ENCODE data around the gene DCD. TPM values are rescaled to one million over a fixed set of nuclear protein-coding genes. Genes with fewer than 3 reads are reported as not detected.
"Not testable (repeated sequence)": the region's sequence is repeated elsewhere in the genome, so short reads cannot be mapped to it uniquely, and the experiment has no call there.

The DCD gene
- total RNA-seq, 4 donors from 2014 or later, result not detected

- peaks cover 0 to 3% of the 10 kb centered on the region in 2 donors for H3K27me3 ChIP-seq
- H3K4me1 ChIP-seq, result no peaks in the 10 kb centered on the region
- TF ChIP-seq CTCF (IDR thresholded peaks at IDR 0.05), result no peak
- no peak for DNase-seq
- H3K27ac ChIP-seq, result no peak overlapping the region
- no peaks in the 10 kb centered on the region for H3K36me3 ChIP-seq
- H3K4me3 ChIP-seq, result no peak overlapping the region
- no peaks in the 10 kb centered on the region for H3K9me3 ChIP-seq
These were observed 19.8 kb upstream of the DCD start for GRCh38 chr12:54667945-54668344.

DNA sequence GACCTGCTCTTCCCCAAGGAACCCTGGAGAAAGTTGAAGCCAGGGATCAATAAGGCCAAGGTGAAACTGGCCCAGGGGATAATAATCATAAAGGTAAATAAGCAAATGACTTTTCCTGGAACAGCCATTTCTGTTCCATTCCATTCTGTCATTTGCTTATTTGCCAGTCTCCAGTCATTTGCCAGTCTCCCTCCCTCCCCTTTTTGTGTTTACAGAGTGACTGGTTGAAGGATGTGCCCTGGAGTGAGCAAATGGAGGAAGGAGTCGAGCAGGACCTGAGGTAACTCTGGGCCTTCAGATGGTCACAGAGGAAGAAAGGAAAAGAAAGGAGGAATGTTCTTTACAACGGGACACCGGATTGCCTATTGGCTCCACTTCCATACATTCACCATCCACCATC lies 17.8 kb upstream of the DCD start:
- Histone ChIP-seq H3K36me3 (no peaks in the 10 kb centered on the region), H3K27me3 (no peaks in the 10 kb centered on the region), H3K27ac (no peak overlapping the region), H3K9me3 (no peaks in the 10 kb centered on the region), H3K4me3 (no peak overlapping the region), H3K4me1 (no peaks in the 10 kb centered on the region)
- TF ChIP-seq CTCF (IDR thresholded peaks at IDR 0.05), result no peak
- no peak for TF ChIP-seq POLR2A (IDR thresholded peaks at IDR 0.05)
- DNase-seq, result no peak

DNA sequence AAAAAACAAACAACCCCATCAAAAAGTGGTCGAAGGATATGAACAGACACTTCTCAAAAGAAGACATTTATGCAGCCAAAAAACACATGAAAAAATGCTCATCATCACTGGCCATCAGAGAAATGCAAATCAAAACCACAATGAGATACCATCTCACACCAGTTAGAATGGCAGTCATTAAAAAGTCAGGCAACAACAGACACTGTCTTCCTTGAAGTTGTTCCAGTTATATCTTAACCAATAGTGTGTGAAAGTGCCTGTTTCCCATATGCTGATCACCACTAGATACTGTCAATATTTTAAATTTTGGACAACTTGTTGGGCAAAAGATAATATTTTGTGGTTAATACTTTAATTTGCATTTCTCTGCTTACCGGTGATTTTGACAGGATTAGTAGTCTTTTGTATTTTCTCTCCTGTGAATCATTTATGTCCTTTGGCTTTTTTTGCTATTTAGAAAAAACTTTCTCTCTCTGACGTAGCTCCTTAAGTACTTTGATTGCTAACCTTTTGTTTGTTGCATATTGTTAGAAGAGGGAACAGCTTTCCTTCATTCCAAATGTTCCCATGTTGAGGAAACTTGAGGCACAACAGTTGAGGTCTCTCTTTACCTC lies 17.0 kb upstream of the DCD start:
- H3K4me1 ChIP-seq, H3K36me3 ChIP-seq, H3K27me3 ChIP-seq, H3K9me3 ChIP-seq, H3K4me3 ChIP-seq, DNase-seq, H3K27ac ChIP-seq: not testable (repeated sequence)

DNA sequence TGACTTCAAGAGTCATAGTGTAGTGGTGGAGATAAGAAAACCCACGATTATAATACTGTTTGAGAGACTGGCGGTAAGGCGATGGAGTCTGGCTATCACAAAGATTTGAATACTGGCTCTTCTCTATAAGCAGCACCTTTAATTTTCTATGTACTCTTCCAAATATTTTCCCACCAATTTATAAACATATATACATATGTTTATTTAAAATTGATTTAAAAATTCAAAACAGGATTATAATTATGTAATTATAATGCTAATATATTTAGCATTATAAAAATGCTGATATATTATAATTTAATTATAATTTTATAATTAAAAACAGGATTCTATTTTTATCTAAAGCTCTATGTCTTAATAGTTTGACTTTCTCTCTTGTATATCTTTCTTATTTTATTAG lies 15.4 kb upstream of the DCD start:
- no peak for TF ChIP-seq CTCF (IDR thresholded peaks at IDR 0.05)
- no peak for TF ChIP-seq POLR2A (IDR thresholded peaks at IDR 0.05)
- Histone ChIP-seq H3K27me3 (no peaks in the 10 kb centered on the region), H3K9me3 (no peaks in the 10 kb centered on the region), H3K27ac (no peak overlapping the region), H3K36me3 (no peaks in the 10 kb centered on the region), H3K4me3 (no peak overlapping the region), H3K4me1 (no peaks in the 10 kb centered on the region)
- no peak for DNase-seq

- no peak for TF ChIP-seq POLR2A (IDR thresholded peaks at IDR 0.05)
- TF ChIP-seq CTCF (IDR thresholded peaks at IDR 0.05), result no peak
- Histone ChIP-seq H3K9me3 (no peaks in the 10 kb centered on the region), H3K36me3 (no peaks in the 10 kb centered on the region), H3K4me3 (no peak overlapping the region), H3K4me1 (no peaks in the 10 kb centered on the region), H3K27ac (no peak overlapping the region), H3K27me3 (no peaks in the 10 kb centered on the region)
- DNase-seq, result no peak
These were observed 13.9 kb upstream of the DCD start for GRCh38 chr12:54662026-54662425.

- TF ChIP-seq CTCF (IDR thresholded peaks at IDR 0.05) (no peak), POLR2A (IDR thresholded peaks at IDR 0.05) (no peak)
- Histone ChIP-seq H3K36me3 (no peaks in the 10 kb centered on the region), H3K27ac (no peak overlapping the region), H3K4me1 (no peaks in the 10 kb centered on the region), H3K9me3 (no peaks in the 10 kb centered on the region), H3K27me3 (no peaks in the 10 kb centered on the region), H3K4me3 (no peak overlapping the region)
- DNase-seq, result no peak
These were observed 12.9 kb upstream of the DCD start for GRCh38 chr12:54661048-54661447.
